GM21825 (cell line): ENCODE data around the gene DNPH1.

Source experiments
- ATAC-seq: cut with Tn5 transposase; IDR thresholded peaks from one replicate; pipeline ENCODE4 v1.9.1; 2021; ENCODE audit warnings: mild to moderate bottlenecking, moderate library complexity; ENCODE audit not compliant: unreplicated experiment

Gene DNPH1

DNA sequence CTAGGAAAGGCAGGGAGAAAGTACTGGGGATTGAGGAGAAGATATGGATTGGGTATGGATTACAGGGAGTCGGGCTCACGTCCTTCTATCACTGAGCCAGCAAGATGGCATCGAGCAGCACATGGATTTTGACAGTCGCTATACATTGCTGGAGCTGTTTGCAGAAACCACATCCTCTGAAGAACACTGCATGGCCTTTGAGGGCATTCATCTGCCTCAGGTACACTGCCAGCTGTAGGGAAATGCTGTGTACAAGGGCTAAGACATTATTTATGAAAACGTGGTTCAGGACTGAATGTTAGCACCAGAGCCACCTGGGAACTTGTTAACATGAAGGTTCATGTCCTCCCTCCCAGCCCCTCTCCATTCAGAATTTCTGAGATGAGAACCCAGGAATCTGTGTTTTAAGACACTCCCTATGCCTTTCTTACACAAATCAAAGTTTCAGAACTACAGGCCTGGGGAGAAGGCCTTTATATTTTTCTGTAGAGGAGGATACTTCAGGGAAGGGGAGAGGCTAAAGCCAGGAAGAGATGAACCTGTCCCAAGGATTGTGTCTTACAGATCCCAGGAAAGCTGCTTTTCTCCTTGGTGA, 43.8 kb downstream of the DNPH1 start:
- no peak for ATAC-seq

DNA sequence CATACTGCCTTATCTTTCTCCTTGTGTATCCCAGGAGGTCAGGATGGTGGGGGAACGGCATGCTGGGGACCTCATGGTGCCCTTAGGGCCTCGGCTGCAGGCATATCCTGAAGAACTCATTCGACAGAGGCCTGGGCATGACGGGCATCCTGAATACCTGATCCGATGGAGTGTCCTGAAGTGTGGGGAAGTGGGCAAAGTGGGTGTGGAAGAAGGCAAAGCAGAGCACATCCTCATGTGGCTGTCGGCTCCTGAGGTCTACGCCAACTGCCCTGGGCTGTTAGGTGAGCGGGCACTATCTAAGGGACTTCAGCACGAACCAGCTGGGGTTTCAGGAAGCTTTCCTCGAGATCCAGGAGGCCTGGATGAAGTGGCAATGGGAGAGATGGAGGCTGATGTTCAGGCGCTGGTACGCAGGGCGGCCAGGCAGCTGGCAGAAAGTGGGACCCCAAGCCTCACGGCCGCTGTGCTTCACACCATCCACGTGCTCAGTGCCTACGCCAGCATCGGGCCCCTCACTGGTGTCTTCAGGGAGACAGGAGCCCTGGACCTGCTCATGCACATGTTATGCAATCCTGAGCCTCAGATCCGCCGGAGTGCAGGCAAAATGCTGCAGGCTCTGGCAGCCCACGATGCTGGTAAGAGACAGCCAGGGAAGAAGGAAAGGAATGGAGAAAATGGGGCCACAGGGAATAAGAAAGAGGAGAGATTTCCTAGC, 44.9 kb downstream of the DNPH1 start:
- ATAC-seq, result no peak

DNA sequence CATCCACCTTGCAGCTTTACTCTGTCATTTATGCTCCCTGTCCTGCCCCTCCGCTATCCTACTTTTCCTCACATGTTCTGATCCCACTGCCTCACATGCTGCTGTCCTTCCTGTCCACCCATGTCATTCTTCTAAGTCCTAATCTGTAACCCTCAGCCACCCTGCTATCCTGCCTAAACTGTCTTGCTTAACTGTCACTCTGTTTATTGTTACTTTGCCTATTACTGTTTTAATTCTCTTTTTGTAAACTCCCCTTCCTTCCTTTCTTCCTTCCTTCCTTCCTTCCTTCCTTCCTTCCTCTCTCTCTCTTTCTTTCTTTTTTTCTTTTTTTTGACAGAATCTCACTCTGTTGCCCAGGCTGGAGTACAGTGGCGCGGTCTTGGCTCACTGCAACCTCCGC, 45.8 kb downstream of the DNPH1 start:
- ATAC-seq, result no peak

DNA sequence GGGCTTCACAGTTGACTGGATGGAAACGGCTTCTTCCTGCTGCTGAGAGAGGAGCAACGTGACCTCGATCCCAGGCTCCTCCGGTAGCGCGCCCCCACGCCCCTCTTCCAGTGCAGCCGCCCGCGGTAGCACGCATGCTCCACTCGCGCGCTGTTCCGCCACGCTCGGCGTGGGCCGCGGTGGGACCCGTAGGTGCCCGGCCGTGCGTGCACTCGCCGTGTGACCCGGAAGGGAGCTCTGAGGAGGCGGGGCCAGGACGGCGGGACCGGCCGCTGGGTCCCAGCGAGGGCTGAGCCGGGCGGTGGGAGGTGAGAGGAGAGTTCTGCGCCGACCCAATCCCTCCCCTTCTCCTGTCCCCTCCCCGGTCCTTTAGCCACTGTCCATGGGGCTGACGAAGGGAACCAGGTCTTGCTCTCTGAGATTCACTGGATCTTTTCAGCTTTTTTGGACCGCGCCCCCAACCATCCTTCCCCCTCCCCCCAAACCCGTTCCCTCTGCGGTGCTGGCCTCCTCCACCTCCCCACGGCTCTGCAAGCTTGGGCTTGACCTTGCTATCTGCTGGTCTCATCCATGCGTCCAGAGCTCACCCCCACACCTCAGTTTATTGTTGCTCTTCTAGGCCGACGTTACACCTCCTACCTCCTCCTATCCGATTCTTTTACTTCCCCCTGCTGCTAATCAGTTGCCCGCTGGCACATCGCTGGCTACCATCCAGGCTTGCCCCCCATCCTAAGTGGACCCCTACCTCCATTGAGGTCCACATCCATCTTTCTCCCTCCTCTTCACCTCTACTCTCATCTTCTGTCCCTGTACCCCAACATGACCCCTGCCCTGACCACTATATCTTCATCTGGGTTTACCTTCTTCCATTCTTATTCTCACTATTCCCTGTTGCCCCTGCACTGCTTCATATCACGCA, 47.1 kb downstream of the DNPH1 start, which contains the start of gene CUL9:
TSS of gene CUL9 (plus strand) at position 255 of the 919 bp plus-strand sequence. CDS start 2,115 bp downstream, outside the sequence.
- peak; percentile 84 for ATAC-seq

DNA sequence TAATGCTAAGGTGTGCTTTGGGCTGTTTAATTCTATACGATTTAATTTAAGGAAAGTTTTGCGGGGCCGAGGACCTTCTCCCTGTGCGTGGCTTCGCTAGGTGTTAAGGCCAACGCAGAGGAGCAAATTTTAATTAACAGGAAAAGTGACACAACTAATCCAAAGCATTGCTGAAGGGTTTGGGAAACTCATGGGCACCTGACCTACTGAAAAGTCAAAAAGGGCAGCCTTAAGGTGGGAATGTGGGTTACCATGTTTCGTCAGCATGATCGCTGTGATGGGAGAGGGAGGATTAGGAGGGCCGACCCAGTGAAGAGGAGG, 47.7 kb downstream of the DNPH1 start:
- ATAC-seq, result no peak

DNA sequence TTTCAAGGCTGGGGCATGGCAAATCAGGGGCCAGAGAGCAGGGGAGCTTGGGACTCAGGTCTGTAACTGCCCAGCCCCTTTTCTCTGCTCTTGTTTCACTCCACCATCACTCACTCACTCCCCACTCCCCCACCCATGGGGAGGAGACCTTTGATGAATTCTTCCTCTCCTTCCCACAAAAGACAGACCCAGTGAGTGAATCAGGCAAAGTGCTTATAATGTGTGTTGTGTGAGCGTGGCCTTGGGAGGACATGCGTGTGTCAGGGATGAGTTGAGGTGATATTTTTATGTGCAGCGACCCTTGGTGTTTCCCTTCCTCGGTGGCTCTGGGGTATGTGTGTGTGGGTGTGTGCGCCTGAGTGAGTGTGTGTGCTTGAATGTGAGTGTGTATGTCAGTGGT, 48.3 kb downstream of the DNPH1 start:
- no peak for ATAC-seq

DNA sequence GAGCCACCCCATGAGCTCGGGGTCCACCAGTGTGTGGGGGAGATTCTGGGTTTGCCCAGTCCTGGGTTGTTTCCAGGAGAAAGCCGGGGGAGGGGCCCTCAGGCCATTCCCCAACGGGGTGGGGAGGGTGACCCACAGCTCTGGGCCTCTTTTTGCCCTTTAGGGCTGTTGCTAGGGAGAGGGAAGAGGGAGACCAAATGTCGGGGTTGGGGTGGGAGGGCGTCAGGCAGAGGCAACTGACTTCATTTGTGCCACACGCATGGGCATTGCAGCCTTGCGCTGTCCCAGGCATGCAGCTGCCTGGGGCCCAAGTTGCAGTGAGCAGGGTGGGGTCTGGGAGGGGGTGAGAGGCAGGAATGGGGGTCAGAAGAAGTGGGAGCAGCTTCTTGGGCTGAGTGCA, 49.2 kb downstream of the DNPH1 start:
- no peak for ATAC-seq

DNA sequence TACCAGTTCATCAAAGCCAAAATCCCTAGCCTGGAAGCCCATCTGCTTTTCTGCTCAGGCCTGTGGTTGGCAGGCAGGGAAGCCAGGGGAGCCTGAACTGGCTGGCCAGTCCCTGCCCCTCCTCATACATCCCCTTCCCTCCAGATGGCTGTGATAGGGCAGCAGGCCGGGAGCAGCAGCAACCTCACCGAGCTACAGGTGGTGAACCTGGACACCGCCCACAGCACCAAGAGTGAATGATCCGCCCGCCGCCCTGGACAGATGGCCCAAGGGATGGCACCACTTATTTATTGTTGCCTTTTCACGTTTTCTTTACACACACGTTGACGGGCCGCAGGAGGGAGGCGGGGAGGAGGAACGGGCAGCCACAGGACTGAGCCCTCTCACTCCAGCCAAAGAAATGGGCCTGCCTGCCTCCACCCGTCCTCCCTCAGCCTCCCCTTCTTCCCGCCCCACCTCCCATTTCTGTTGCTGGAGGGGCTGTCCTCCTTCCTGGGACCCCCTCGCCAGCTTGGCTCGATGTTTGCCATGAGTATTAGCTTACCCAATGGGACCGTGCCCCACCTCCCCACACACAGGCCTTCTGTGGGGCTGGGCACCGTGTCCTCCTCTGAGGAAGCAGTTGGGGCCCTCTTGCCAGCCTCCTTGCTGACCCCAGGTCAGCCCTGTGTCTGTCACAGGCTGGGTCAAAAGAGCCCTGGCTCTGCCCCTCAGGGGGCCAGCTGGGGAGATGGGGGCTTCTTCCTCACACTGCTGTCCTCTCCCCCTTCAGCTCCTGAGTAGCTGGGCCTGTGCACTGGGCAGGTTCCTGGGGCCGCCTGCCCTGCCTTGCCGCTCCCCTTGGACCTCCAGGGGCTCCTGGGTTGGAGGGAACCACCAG, 50.1 kb downstream of the DNPH1 start:
- no peak for ATAC-seq

DNA sequence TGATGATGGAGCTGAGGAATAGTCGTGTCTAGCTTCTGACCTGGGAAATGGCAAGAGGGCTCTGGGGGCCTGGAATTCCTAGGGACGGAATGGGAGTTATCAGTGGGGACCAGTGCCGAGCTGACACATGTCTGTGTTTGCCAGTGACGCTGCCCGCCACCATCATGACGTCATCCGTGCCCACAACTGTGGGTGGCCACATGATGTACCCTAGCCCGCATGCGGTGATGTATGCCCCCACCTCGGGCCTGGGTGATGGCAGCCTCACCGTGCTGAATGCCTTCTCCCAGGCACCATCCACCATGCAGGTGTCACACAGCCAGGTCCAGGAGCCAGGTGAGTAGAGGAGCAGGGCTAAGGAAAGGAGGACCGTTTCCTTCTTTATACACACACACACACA, 51.1 kb downstream of the DNPH1 start:
- ATAC-seq, result no peak

DNA sequence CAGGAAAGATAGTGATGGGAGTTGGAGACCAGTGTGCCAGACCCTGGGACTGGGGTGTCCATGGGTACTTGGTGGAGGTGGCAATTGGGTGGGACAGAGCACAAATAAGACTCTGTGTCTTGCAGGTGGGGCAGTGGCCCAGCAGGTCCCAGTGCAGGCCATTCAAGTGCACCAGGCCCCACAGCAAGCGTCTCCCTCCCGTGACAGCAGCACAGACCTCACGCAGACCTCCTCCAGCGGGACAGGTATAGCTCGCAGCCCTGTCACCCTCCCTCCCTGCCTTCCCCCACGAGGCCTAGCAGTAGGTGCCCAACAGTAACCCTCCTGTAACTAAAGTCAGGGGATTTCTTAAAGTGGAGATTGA, 52.9 kb downstream of the DNPH1 start:
- ATAC-seq, result no peak

DNA sequence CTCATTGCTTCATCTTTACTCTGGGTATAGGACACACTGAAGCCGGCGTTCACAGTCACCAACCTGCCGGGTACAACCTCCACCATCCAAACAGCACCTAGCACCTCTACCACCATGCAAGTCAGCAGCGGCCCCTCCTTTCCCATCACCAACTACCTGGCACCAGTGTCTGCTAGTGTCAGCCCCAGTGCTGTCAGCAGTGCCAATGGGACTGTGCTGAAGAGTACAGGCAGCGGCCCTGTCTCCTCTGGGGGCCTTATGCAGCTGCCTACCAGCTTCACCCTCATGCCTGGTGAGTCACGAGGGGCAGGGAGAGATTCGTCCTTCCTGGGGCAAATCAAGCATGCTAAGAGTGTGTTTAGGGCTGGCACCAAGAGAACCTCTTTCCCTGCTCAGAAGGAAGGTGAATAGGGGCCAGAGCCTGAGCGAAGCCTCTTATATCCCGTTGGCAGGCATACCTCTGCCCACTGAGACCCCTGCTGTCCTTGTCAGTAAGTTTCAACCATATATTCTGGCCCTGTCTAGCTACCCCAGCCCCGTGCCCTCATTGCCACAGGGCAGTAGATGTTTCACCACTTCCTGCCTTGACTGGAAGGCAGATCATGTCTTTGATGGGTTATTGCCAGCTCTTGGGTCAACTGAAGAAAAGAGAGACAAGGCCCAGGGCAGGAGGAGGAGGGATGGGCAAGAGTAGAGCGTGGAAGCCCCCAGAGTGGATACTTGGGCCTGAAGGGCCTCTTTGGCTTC, 53.4 kb downstream of the DNPH1 start:
- no peak for ATAC-seq
